HFFc6 (cell line): ENCODE data around the gene TSBP1. TPM values are rescaled to one million over a fixed set of nuclear protein-coding genes. Genes with fewer than 3 reads are reported as not detected.
"Not testable (repeated sequence)": the region's sequence is repeated elsewhere in the genome, so short reads cannot be mapped to it uniquely, and the experiment has no call there.

Source experiments
- DNase-seq: peaks from one replicate; pipeline ENCODE4 v3.0.0-alpha.2; 2018
- H3K27ac Mint-ChIP-seq: 2 replicates; pipeline ENCODE4 v1.8.0; 2020; ENCODE audit warnings: mild to moderate bottlenecking, mixed read lengths
- H3K27me3 Mint-ChIP-seq: 2 replicates; pipeline ENCODE4 v1.8.0; 2021; ENCODE audit warnings: mild to moderate bottlenecking, moderate library complexity, mixed read lengths; ENCODE audit not compliant: insufficient read depth
- H3K36me3 Mint-ChIP-seq: 2 replicates; pipeline ENCODE4 v1.8.0; 2021; ENCODE audit warnings: low read depth, mixed read lengths
- H3K4me1 Mint-ChIP-seq: 2 replicates; pipeline ENCODE4 v1.8.0; 2020; ENCODE audit warnings: low read depth, mixed read lengths
- H3K4me3 Mint-ChIP-seq: 2 replicates; pipeline ENCODE4 v1.8.0; 2020; ENCODE audit warnings: mild to moderate bottlenecking, moderate library complexity, mixed read lengths
- H3K9me3 Mint-ChIP-seq: 2 replicates; pipeline ENCODE4 v1.8.0; 2020; ENCODE audit warnings: mild to moderate bottlenecking, mixed read lengths
- CTCF ChIP-seq: fragments of 200-600 bp; sonication (generic); IDR thresholded peaks from 2 replicates; pipeline ENCODE4 v1.5.0; 2021; ENCODE audit warnings: antibody characterized with exemption, mild to moderate bottlenecking
- total RNA-seq, 6 experiments: library from RNA; stranded (reverse); fragmentation: NEBNext Ultra II Directional; extraction: Animal tissue kit (Norgen Biotek cat#: 25700); gene quantifications; 2 replicates in 1 of 6; 3 replicates in 5 of 6; pipeline ENCODE4 v1.2.3, GENCODE V29; 2021

The TSBP1 gene
- total RNA-seq, 6 experiments from 2014 or later: not detected

DNA sequence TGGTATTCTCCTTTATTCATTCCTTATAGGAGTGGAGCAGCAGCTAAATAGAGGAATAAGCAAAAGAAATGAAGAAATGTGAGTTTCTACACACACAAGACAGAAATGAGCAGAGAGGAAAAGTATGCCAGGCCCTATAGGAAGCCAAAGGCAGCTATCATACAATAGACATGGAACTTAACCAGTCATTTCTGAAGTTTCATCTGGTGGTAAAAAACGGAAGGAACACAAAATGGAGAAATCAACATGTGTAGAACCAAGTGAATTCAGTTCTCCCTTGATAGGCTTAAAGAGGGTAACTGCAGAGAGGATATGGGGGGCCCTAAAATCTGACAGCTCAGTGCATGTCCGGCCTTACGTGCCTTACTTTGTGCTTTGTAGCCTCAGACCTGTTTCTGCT, 44.6 kb downstream of the TSBP1 start:
- no peak for DNase-seq
- Mint-ChIP-seq H3K27ac (no peak overlapping the region), H3K4me1 (no peaks in the 10 kb centered on the region), H3K4me3 (no peak overlapping the region), H3K9me3 (no peaks in the 10 kb centered on the region), H3K36me3 (no peaks in the 10 kb centered on the region), H3K27me3 (peaks cover 6% of the 10 kb centered on the region)
- TF ChIP-seq CTCF: no peak

DNA sequence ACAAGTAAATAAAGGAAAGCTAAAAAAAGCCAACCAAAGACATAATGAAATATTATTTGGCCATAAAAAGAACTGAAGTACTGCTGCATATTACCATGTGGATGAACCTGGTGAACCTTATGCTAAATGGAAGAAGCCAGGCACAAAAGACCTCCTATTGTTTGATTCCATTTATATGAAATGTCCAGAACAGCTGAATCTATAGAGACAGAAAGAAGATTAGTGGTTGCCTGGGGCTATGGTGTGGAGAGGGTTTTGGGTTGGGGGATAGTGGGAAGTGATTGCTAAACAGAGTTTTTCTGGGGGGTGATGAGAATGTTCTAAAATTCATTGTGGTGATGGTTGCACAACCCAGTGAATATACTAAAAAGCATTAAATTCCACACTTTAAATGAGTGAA, 53.2 kb downstream of the TSBP1 start:
- no peaks in the 10 kb centered on the region for H3K4me1 Mint-ChIP-seq
- no peak overlapping the region for H3K27ac Mint-ChIP-seq
- H3K36me3 Mint-ChIP-seq: no peaks in the 10 kb centered on the region
- no peak for DNase-seq
- H3K4me3 Mint-ChIP-seq: no peak overlapping the region
- no peaks in the 10 kb centered on the region for H3K9me3 Mint-ChIP-seq
- TF ChIP-seq CTCF: no peak
- H3K27me3 Mint-ChIP-seq: peaks cover 14% of the 10 kb centered on the region

- TF ChIP-seq CTCF: no peak
- H3K4me3 Mint-ChIP-seq: no peak overlapping the region
- peaks cover 14% of the 10 kb centered on the region for H3K27me3 Mint-ChIP-seq
- H3K36me3 Mint-ChIP-seq: no peaks in the 10 kb centered on the region
- H3K4me1 Mint-ChIP-seq: no peaks in the 10 kb centered on the region
- DNase-seq: no peak
- no peaks in the 10 kb centered on the region for H3K9me3 Mint-ChIP-seq
- no peak overlapping the region for H3K27ac Mint-ChIP-seq
Observed at GRCh38 chr6:32317541-32317940, 54.2 kb downstream of the TSBP1 start.

DNA sequence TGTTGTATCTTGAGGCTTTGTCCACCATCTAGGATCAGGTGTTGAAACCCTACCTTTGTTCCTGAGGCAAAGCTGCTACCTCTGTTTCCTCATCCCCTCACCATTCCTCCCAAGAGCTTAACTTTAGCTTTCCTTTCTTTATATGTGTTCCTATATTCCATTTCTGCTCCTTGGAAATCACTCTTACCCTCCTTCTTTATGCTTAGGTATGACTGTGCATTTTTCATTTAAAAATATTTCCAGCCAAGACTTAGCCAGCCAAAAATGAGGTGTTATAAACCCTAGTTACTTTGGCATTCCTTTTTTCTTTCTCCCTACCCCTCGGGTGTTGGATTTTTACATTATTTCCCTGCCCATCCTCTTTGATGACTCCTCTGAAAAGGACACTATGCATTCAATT, 57.7 kb downstream of the TSBP1 start:
- H3K4me3 Mint-ChIP-seq: no peak overlapping the region
- H3K9me3 Mint-ChIP-seq: no peaks in the 10 kb centered on the region
- peaks cover 11% of the 10 kb centered on the region for H3K27me3 Mint-ChIP-seq
- DNase-seq: no peak
- H3K36me3 Mint-ChIP-seq: no peaks in the 10 kb centered on the region
- no peak for TF ChIP-seq CTCF
- H3K27ac Mint-ChIP-seq: no peak overlapping the region
- no peaks in the 10 kb centered on the region for H3K4me1 Mint-ChIP-seq

DNA sequence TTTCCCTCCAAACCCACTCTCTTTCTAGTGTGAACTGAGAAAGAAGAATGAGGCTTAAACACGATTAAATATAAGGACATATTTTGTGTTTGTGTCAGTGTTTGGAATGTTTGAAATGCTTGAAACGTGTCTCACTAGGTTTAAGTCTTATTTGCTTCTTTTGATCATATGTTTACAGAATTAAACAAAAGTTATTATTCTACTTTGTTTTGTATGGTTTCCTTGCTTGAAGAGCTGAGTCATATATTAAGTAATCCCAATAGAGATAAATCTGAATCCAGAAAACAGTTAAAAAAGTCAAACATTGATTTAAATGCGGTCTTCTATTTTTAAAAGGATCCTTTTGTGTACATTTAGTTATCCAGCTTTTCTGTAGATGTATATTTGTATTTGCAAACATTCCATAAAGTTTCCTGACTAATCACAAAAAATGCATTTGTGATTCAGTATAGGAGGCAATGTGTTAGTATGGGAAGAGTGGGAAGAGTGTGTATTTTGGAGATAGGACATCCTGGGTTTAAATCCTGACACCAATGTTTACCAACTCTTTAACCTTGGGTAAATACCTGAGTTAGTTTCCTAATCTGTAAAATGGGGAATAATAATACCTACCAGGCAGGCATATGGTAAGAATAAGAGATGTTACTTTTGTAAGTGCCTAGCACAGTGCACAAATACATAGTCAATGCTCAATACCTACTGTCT, 72.9 kb downstream of the TSBP1 start:
- peak; percentile 11 for DNase-seq
- Mint-ChIP-seq H3K27me3 (peaks cover 6% of the 10 kb centered on the region), H3K4me3 (no peak overlapping the region), H3K9me3 (no peaks in the 10 kb centered on the region), H3K36me3 (no peaks in the 10 kb centered on the region), H3K4me1 (peaks cover 11% of the 10 kb centered on the region), H3K27ac (no peak overlapping the region)
- TF ChIP-seq CTCF: no peak

DNA sequence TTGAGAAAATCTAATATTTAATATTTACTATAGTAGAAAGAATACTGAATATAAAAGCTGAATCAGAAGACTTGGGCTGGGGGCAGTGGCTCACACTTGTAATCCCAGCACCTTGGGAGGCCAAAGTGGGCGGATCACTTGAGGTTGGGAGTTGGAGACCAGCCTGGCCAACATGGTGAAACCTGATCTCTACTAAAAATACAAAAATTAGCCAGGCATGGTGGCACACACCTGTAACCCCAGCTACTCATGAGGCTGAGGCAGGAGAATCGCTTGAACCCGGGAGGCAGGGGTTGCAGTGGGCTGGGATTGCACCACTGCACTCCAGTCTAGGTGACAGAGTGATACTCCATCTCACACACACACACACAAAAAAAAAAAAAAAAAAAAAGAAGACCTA, 76.7 kb downstream of the TSBP1 start:
- not testable (repeated sequence) for H3K9me3 Mint-ChIP-seq, H3K27ac Mint-ChIP-seq, H3K27me3 Mint-ChIP-seq, DNase-seq, H3K36me3 Mint-ChIP-seq, H3K4me3 Mint-ChIP-seq
- H3K4me1 Mint-ChIP-seq: peaks cover 11% of the 10 kb centered on the region
